ENCODE results near the gene PCNP. TPM values are rescaled to one million over a fixed set of nuclear protein-coding genes. Genes with fewer than 3 reads are reported as not detected.
"Not testable (repeated sequence)": the region's sequence is repeated elsewhere in the genome, so short reads cannot be mapped to it uniquely, and the experiment has no call there.

Gene PCNP
- total RNA-seq, 2 donors from 2014 or later: 48.5 to 76.3 TPM

GRCh38 chr3:101639280-101639963 is 65.4 kb downstream of the PCNP start:
- DNase-seq (no peak), ATAC-seq (no peak)
- Histone ChIP-seq H3K27me3 (no peaks in the 10 kb centered on the region), H3K4me3 (no peak overlapping the region), H3K4me1 (no peaks in the 10 kb centered on the region), H3K36me3 (replicated peaks in 1 of 2; ENCODE audit: insufficient read depth in 1 of 2, low read depth in 2 of 2) (no peaks in the 10 kb centered on the region), H3K9me3 (no peaks in the 10 kb centered on the region), H3K27ac (no peak overlapping the region)
- intact Hi-C loops (cut with DNase I): no loop called here
- 65 to 71% methylated on average over 18 of the region's 18 CpGs for WGBS, 2 donors
- no peak for TF ChIP-seq POLR2A (IDR thresholded peaks at IDR 0.05)
- no peak for TF ChIP-seq CTCF (IDR thresholded peaks at IDR 0.05)

GRCh38 chr3:101640256-101640655 is 66.3 kb downstream of the PCNP start:
- no peak for DNase-seq
- TF ChIP-seq POLR2A (IDR thresholded peaks at IDR 0.05) (no peak), CTCF (IDR thresholded peaks at IDR 0.05) (no peak)
- intact Hi-C loops (cut with DNase I): no loop called here
- no peak overlapping the region for H3K27ac ChIP-seq
- no peaks in the 10 kb centered on the region for H3K36me3 ChIP-seq (replicated peaks in 1 of 2; ENCODE audit: insufficient read depth in 1 of 2, low read depth in 2 of 2)
- H3K4me3 ChIP-seq: no peak overlapping the region
- WGBS, 2 donors: 81 to 85% methylated on average over 10 of the region's 10 CpGs
- H3K27me3 ChIP-seq: no peaks in the 10 kb centered on the region
- no peak for ATAC-seq
- no peaks in the 10 kb centered on the region for H3K9me3 ChIP-seq
- H3K4me1 ChIP-seq: no peaks in the 10 kb centered on the region

- H3K36me3 ChIP-seq (replicated peaks in 1 of 2; ENCODE audit: insufficient read depth in 1 of 2, low read depth in 2 of 2); intact Hi-C loops (cut with DNase I); H3K4me3 ChIP-seq; H3K4me1 ChIP-seq; H3K27ac ChIP-seq; DNase-seq; H3K27me3 ChIP-seq; ATAC-seq; H3K9me3 ChIP-seq: not testable (repeated sequence)
- 49 to 55% methylated on average over 14 of the region's 14 CpGs for WGBS, 2 donors
Observed at GRCh38 chr3:101641397-101642115, 67.6 kb downstream of the PCNP start.

DNA sequence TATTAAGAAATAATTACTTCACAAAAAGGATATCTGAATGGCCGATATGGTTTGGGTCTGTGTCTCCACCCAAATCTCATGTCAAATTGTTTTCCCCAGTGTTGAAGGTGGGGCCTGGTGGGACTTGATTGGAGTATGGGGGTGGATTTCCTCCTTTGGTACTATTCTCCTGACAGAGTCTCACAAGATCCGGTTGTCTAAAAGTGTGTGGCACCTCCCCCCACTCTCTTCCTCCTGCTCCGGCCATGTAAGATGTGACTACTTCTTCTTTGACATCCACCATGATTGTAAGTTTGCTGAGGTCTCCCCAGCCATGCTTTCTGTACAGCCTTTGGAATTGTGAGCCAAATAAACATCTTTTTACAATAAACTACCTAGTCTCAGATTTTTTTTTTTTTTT is 68.5 kb downstream of the PCNP start:
- no peak for ATAC-seq
- Histone ChIP-seq H3K4me3 (no peak overlapping the region), H3K9me3 (no peaks in the 10 kb centered on the region), H3K27ac (no peak overlapping the region), H3K4me1 (no peaks in the 10 kb centered on the region), H3K36me3 (replicated peaks in 1 of 2; ENCODE audit: insufficient read depth in 1 of 2, low read depth in 2 of 2) (no peaks in the 10 kb centered on the region), H3K27me3 (no peaks in the 10 kb centered on the region)
- WGBS, 2 donors: 60 to 77% methylated on average over 3 of the region's 3 CpGs
- DNase-seq: no peak
- intact Hi-C loops (cut with DNase I): no loop called here
- no peak for TF ChIP-seq CTCF (IDR thresholded peaks at IDR 0.05)
- no peak for TF ChIP-seq POLR2A (IDR thresholded peaks at IDR 0.05)

DNA sequence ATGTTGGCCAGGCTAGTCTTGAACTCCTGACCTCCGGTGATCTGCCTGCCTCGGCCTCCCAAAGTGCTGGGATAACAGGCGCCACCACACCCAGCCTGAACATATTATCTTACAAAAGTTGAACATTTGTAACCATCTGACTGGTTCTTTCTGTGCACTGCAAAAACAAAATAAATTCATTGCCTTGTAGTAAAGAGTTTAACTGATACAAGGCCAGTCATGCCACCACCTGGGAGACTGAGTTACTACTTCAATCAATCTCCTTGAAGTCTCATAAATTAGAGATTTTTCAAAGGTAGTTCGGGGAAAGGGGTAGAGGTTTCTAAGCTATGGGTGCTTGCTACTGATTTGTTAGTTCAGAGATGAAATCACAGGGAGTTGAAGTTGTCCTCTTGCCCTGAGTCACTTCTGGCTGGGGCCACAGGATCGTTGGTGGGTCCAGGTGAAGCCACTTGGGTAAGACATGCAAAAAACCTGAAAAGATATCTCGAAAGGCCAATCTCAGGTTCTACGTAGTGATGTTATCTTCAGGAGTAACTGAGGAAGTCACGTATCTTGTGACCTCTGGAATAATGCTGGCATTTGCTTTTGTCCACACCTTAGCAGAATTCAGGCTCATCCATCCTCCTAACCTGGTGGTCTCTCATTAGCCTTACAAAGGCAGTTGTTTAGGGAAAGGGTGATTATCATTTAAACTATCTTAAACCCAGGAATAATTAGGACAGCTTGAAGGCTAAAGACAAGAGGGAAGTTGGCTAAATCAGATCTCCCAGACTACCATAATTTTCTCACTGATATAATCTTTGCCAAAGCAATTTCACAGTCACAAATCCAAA is 69.2 kb downstream of the PCNP start:
- Histone ChIP-seq H3K27ac (no peak overlapping the region), H3K4me3 (no peak overlapping the region), H3K36me3 (replicated peaks in 1 of 2; ENCODE audit: insufficient read depth in 1 of 2, low read depth in 2 of 2) (no peaks in the 10 kb centered on the region), H3K4me1 (no peaks in the 10 kb centered on the region), H3K9me3 (no peaks in the 10 kb centered on the region), H3K27me3 (no peaks in the 10 kb centered on the region)
- WGBS, 2 donors: 84 to 91% methylated on average over 8 of the region's 8 CpGs
- DNase-seq (no peak), ATAC-seq (no peak)
- intact Hi-C loops (cut with DNase I): no loop called here
- TF ChIP-seq CTCF (IDR thresholded peaks at IDR 0.05) (no peak), POLR2A (IDR thresholded peaks at IDR 0.05) (no peak)
